Lower leg skin (tissue), 3 donors: ENCODE data around the gene WDR70.

Source experiments
- CTCF ChIP-seq, 3 donors: fragments of 450-650 bp; IDR thresholded peaks; one replicate each; pipeline ENCODE4 v1.5.1; 2016; ENCODE audit warnings: antibody characterized with exemption in 3 of 3, mild to moderate bottlenecking in 3 of 3, moderate library complexity in 2 of 3
- POLR2A ChIP-seq, 2 donors: fragments of 450-650 bp; IDR thresholded peaks; one replicate each; pipeline ENCODE4 v1.6.1; 2016 to 2017; ENCODE audit warnings: antibody characterized with exemption in 2 of 2, mild to moderate bottlenecking in 1 of 2, moderate library complexity in 1 of 2

- TF ChIP-seq CTCF (IDR thresholded peaks at IDR 0.05), result no peak
- no peak for TF ChIP-seq POLR2A (IDR thresholded peaks at IDR 0.05)
These were observed 394.7 kb downstream of the WDR70 start for GRCh38 chr5:37773809-37774208.
